AG08396 (cell line): ENCODE measurements around the gene STUM.
"Not testable (repeated sequence)": the region's sequence is repeated elsewhere in the genome, so short reads cannot be mapped to it uniquely, and the experiment has no call there.

Source experiments
- DNase-seq: peaks from one replicate; pipeline ENCODE4 v3.0.0; 2012; ENCODE audit warnings: low spot score, mixed read lengths

Gene STUM

GRCh38 chr1:226581650-226582330 lies 33.2 kb downstream of the STUM start:
- DNase-seq, result no peak

DNA sequence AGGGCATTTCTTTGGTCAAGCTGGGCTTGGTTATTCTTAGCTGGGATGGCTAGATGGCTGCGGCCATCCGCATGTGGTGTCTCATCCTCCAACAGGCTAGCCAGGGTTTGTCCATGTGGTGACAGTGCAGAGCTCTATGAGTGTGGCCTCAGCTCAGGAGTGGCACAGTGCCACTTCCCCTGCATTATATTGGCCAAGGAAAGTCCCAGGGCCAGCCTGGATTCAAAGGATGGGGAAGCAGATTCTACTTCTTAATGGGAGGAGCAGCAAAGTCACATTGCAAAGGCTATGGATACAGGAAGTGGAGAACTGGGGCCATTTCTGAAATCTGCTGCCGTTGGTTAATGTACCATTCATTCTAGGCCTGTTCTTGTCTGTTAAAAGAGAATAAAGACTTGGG lies 34.4 kb downstream of the STUM start:
- no peak for DNase-seq

DNA sequence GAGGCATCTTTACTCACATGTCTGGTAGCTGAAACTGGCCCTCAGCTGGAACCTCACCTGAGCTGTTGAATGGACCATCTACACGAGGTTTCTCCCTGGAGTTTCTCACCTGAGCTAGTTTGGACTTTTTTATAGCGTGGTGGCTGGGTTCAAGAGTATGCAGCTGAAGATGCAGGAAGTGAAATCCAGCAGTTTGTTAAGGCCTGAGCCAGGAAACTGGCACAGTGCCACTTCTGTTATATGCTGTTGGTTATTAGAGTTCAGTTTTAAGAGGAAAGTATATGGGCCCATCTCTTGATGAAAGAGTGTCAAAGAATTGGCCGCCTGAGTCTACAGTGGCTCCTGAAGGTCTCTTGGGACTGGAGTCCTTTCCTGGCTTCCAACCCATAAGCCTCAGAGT lies 35.6 kb downstream of the STUM start:
- no peak for DNase-seq

- no peak for DNase-seq
These were observed 37.6 kb downstream of the STUM start for GRCh38 chr1:226586116-226586515.

GRCh38 chr1:226586650-226587422 lies 38.3 kb downstream of the STUM start:
- no peak for DNase-seq

GRCh38 chr1:226588484-226588883 lies 39.9 kb downstream of the STUM start:
- no peak for DNase-seq

- DNase-seq, result no peak
These were observed 40.6 kb downstream of the STUM start for GRCh38 chr1:226589008-226589733.

DNA sequence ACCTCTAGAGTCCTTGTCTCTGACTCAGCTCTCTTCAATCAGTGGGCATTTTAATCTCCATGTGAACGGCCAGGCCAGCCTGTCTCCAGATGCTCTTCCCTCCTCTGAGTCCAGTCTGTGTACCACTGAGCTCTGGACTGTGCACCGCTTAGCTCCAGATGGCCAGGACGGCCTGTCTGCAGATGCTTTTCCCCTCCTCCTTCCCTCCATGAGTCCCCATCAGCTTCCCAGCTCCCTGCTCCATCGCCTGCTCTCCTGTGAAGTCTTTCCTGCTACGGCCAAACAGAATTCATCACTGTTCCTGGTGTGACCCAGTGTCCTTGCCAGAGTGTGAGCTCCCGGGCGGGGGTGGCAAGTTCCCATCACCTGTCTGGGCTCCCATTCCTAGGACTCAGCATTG lies 42.0 kb downstream of the STUM start:
- no peak for DNase-seq

DNA sequence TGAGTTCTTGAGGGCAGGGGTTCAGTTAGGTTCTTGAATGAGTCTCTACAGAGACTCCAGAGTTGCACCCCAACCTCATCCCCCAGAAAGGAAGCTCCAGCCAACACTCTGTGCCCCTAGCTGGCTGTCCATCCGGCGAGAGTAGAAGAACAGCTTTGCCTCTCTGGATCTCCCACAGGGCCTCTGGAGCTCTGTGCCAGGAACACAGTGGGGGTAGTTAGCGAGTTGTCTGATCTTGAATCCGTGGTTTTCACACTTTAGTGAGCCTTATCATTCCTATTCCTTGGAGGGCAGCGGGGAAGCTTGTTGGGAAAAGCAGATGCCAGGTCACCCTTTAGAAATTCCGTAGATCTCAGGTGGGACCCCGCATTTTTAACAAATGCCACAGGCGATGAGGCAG lies 45.0 kb downstream of the STUM start:
- DNase-seq, result no peak

DNA sequence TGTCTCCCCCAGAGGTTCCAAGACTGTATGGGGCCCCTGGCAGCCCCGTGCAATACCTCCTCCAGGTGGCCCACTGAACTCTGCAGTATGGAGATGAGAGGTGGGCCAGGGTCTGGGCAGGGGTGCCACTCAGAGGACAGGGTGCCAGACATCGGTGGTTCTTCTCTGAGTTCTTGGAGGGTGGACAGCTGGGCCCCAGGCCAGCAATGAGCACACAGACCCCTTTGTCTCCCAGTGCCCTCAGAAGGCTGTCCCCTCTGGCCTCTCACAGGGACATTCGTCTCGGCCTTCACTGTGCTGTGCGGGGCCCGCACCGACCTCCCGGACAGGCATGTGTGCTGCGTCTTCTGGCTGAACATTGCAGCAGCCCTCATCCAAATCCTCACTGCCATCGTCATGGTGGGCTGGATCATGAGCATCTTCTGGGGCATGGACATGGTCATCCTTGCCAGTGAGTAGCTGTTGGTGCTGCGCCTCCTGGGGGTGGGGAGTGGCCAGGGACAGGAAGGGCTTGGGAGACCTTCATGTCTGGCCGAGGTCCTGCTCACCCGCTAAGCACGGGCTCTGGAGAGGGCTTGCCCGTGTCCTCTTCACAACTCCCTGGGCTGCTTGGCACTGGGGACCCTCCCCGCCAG lies 48.1 kb downstream of the STUM start:
- DNase-seq, result no peak

GRCh38 chr1:226597616-226598454 lies 49.3 kb downstream of the STUM start:
- no peak for DNase-seq

DNA sequence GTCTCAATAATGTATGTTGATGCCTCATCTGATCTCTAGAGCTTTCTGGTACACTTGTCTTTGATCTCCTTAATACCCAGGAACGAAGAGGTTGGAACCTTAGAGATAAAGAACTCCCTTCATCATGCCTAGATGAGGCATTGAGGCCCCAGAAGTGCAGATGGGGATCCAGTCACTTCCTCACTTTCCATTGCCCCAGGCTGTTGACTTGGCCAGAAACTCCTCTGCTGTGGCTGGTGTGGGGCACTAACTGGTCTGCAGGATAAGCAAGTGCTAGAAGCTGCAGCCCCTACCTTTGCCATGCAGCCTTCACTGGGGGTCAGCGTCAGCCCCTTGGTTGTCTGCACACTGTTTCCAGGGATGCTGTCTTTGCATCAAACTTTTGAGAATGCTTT lies 49.9 kb downstream of the STUM start:
- no peak for DNase-seq

DNA sequence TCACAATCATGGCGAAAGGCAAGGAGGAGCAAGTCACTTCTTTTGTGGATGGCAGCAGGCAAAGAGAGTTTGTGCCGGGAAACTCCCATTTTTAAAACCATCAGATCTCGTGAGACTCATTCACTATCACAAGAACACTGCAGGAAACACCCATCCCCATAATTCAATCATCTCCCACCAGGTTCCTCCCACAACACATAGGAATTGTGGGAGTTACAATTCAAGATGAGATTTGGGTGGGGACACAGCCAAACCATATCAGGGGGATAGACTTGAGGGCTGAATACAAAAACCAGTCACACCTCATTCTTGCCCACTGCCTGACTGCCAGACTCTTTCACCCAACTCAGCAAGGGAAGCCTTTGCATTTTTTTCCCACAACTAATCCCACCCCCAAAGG lies 50.4 kb downstream of the STUM start:
- DNase-seq, result not testable (repeated sequence)

DNA sequence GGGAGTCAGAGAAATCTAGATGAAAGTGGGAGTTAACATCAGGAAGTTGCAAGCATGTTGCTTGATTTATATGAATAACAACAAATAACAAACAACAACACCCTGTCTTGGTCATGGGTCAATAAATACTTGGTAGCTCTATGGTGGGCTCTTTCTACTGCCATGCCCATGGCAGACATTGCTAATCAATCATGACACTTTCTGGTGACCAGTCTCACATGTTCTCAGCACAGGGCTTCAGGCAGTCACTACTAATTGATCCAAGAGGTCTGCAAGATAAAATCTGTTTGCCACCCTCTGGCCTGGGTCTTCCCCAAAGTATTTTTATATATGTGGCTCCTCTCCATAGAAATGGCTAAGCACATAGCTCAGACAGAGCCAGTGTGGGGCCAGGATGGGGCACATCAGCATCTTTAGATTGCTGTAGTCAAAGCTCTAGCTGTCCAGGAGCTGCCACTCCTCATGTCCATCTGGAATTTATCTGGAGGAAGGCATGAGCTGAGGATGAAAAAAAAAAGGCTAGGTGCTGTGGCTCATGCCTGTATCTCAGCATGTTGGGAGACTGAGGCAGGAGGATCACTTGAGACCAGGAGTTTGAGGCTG lies 51.2 kb downstream of the STUM start:
- DNase-seq, result no peak

DNA sequence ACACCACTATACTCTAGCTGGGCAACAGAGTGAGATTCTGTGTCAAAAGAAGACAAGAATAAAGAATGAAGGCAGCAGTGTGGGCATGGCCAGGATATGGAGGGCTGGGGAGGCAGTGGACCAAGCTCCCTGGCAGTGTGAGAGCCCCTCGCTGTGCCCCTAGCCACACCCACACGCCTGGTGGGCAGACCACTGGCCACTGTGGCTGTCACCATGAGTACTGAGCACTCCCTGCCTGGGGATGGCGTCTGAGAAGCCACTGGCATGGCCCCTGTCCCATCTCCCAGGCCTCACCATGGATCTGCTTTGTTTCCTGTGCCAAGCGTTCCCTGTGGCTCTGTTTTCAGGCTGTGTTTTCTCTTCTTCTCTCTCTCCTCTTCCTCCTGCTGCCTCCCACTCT lies 51.7 kb downstream of the STUM start:
- DNase-seq, result no peak

DNA sequence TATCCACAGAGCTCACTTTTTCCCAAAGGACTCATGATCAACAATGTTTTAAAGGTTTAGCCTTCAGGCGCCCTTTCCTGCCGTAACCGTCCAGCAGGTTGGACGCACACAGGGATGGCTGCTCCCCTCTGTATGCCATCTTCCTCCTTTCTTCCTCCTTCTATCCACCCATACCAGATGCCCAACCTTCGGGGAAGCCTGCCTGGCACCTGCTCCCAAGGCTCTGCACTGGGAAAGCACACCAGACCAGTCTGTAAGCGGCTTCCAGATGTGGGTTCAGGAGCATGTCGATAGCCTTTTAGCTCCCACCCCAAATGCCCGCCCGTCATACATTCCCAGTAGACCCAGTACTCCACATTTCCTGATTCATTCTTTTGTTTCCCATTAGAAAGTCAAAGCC lies 52.9 kb downstream of the STUM start:
- DNase-seq, result no peak

DNA sequence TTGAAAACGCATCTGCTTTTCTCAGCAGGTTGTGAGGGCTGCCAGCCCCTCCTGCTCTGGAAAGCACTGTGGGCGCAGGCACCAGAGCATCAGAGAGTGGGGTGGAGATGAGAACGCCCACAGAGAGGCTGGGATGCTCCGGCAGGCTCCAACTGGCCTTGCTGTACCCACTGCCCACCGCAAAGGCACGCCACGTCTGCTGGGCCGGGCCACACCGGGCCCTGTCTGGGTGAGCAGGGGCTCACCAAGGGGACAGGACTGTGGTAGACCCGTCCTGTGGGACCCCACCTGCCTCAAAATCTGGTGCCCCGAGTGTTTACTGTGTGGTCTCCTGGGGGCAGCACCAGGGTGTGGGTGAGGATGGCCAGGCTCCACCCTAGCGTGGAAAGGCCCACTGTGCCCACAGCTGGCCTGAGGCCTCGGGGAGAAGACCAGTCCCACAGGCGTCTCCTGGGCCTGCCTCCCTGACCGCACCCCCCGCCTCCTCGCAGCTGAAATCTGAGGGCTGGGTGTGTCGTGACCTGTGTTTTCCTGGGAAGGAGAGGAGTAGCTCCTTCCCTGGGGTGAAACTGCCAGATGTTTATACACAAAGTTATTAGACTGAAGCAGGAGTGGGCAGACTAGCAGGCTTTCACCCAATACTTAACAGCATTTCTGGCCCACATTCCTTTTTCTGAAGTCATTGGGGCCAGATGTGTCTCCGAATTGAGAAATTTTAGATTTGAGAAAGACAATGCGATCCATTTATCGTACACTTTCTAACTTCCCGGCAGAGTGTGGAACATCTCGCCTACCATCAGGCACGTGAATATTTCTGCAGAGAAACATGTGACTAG lies 53.8 kb downstream of the STUM start:
- DNase-seq, result peak; percentile 72

GRCh38 chr1:226603022-226603857 lies 54.7 kb downstream of the STUM start:
- DNase-seq, result peak; percentile 49

DNA sequence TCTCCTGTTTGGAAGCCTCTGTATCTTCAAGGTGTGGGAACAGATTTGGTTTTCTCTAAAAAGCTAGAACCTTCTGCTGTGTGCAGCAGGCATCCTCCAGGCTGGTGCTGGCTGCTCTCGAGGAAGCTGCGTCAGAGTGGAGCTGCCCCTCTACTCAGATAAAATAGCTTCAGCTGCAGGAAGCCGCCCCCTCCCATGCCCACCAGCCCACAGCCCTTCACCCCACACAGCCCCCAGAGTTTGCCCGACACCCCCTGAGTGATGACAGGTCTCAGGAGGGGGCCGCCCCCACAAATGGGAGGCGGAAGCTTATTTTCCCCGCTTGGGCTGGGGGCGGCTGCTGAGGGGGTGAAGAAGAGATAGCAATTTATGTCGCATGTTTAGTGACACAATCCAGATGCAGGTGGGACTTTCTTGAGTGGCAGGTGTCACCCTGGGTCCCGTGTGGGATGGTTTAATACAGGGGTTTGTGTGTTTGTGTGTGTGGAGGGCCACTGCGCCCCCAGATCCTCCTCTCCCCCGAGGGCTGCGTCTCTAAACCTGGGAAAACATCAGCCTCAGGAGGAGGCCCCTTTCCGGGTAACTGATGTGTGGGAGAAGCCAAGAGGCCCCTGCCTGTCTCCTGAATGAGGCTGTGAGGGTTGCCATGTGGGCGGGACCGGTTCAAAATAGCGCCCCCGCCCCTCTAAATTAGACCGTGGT lies 55.4 kb downstream of the STUM start:
- no peak for DNase-seq
